ENCODE measurements around the gene SYT14. TPM values are rescaled to one million over a fixed set of nuclear protein-coding genes. Genes with fewer than 3 reads are reported as not detected.
A peak's percentile ranks its signal among the peaks of the same experiment; 100 is the strongest.

SYT14 gene
- total RNA-seq, 2 donors from 2014 or later, result 6.2 to 7.1 TPM

- WGBS, 2 experiments (ENCODE audit: insufficient coverage in 1 of 2, insufficient read length in 1 of 2), result 90 to 96% methylated on average over 2 of the region's 2 CpGs
- no peak overlapping the region for H3K4me3 Mint-ChIP-seq
- H3K27ac ChIP-seq (ENCODE audit: low read depth, low read length), result no peak overlapping the region
- H3K4me3 ChIP-seq (ENCODE audit: low read length), result no peak overlapping the region
- no peaks in the 10 kb centered on the region for H3K27me3 ChIP-seq (ENCODE audit: control insufficient read depth, insufficient read depth, low read length, poor library complexity, severe bottlenecking)
- H3K4me1 ChIP-seq (ENCODE audit: control insufficient read depth, insufficient read depth, low read length), result no peaks in the 10 kb centered on the region
- H3K4me1 Mint-ChIP-seq, result no peaks in the 10 kb centered on the region
- H3K9ac ChIP-seq (ENCODE audit: extremely low read depth, low read length, poor library complexity, severe bottlenecking), result no peak overlapping the region
- H3K27me3 Mint-ChIP-seq (ENCODE audit: insufficient read depth), result no peaks in the 10 kb centered on the region
- DNase-seq, result no peak
- TF ChIP-seq, protein P1, sequence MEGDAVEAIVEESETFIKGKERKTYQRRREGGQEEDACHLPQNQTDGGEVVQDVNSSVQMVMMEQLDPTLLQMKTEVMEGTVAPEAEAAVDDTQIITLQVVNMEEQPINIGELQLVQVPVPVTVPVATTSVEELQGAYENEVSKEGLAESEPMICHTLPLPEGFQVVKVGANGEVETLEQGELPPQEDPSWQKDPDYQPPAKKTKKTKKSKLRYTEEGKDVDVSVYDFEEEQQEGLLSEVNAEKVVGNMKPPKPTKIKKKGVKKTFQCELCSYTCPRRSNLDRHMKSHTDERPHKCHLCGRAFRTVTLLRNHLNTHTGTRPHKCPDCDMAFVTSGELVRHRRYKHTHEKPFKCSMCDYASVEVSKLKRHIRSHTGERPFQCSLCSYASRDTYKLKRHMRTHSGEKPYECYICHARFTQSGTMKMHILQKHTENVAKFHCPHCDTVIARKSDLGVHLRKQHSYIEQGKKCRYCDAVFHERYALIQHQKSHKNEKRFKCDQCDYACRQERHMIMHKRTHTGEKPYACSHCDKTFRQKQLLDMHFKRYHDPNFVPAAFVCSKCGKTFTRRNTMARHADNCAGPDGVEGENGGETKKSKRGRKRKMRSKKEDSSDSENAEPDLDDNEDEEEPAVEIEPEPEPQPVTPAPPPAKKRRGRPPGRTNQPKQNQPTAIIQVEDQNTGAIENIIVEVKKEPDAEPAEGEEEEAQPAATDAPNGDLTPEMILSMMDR (conservative IDR thresholded peaks at IDR 0.05), result no peak
- H3K9me3 Mint-ChIP-seq, result no peaks in the 10 kb centered on the region
- no peaks in the 10 kb centered on the region for H3K36me3 ChIP-seq (ENCODE audit: control insufficient read depth, insufficient read depth, low read length)
- no peaks in the 10 kb centered on the region for H3K36me3 Mint-ChIP-seq (ENCODE audit: low read depth)
- no peaks in the 10 kb centered on the region for H3K9me3 ChIP-seq (ENCODE audit: control insufficient read depth, low read length)
- H3K27ac Mint-ChIP-seq, result no peak overlapping the region
Observed at GRCh38 chr1:210129759-210130158, 191.7 kb downstream of the SYT14 start.

DNA sequence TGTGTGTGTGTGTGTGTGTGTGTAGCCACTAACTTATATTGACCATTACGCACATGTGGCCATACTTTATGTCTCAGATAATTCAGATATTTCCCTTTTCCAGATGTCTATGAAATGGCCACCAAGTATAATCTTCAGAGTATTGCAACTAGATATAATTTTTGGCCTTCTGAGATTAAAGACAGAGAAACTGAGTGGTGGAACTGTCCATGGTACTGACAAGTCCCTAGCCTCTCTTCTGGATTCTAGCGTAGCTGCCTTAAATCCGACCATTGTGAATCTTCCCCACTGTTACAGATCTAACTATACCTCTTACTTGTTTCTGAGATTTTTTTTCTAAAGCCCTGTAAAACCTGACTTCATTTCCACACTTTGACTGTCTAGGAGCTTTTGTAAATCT is 194.6 kb downstream of the SYT14 start:
- no peaks in the 10 kb centered on the region for H3K9me3 ChIP-seq (ENCODE audit: control insufficient read depth, low read length)
- H3K27me3 Mint-ChIP-seq (ENCODE audit: insufficient read depth), result no peaks in the 10 kb centered on the region
- H3K4me1 Mint-ChIP-seq, result no peaks in the 10 kb centered on the region
- H3K27me3 ChIP-seq (ENCODE audit: control insufficient read depth, insufficient read depth, low read length, poor library complexity, severe bottlenecking), result no peaks in the 10 kb centered on the region
- H3K9ac ChIP-seq (ENCODE audit: extremely low read depth, low read length, poor library complexity, severe bottlenecking), result no peak overlapping the region
- no peak overlapping the region for H3K27ac ChIP-seq (ENCODE audit: low read depth, low read length)
- H3K4me3 Mint-ChIP-seq, result no peak overlapping the region
- no peaks in the 10 kb centered on the region for H3K36me3 Mint-ChIP-seq (ENCODE audit: low read depth)
- no peak overlapping the region for H3K4me3 ChIP-seq (ENCODE audit: low read length)
- DNase-seq, result peak; percentile 62
- WGBS, 2 experiments (ENCODE audit: insufficient coverage in 1 of 2, insufficient read length in 1 of 2), result 80 to 81% methylated on average over 2 to 3 of the region's 3 CpGs
- no peaks in the 10 kb centered on the region for H3K4me1 ChIP-seq (ENCODE audit: control insufficient read depth, insufficient read depth, low read length)
- TF ChIP-seq, protein P1 (conservative IDR thresholded peaks at IDR 0.05), result no peak
- no peaks in the 10 kb centered on the region for H3K36me3 ChIP-seq (ENCODE audit: control insufficient read depth, insufficient read depth, low read length)
- H3K9me3 Mint-ChIP-seq, result no peaks in the 10 kb centered on the region
- no peak overlapping the region for H3K27ac Mint-ChIP-seq

- no peak overlapping the region for H3K27ac ChIP-seq (ENCODE audit: low read depth, low read length)
- TF ChIP-seq, protein P1 (conservative IDR thresholded peaks at IDR 0.05), result peak; percentile 88
- H3K4me3 ChIP-seq (ENCODE audit: low read length), result no peak overlapping the region
- DNase-seq, result peak; percentile 86
- H3K4me1 ChIP-seq (ENCODE audit: control insufficient read depth, insufficient read depth, low read length), result no peaks in the 10 kb centered on the region
- Mint-ChIP-seq H3K27me3 (ENCODE audit: insufficient read depth) (no peaks in the 10 kb centered on the region), H3K4me1 (no peaks in the 10 kb centered on the region), H3K36me3 (ENCODE audit: low read depth) (peaks cover 5% of the 10 kb centered on the region), H3K27ac (no peak overlapping the region), H3K4me3 (no peak overlapping the region), H3K9me3 (peaks cover 17% of the 10 kb centered on the region)
- H3K36me3 ChIP-seq (ENCODE audit: control insufficient read depth, insufficient read depth, low read length), result no peaks in the 10 kb centered on the region
- WGBS, 2 experiments (ENCODE audit: insufficient coverage in 1 of 2, insufficient read length in 1 of 2), result 47% methylated on average over 2 of the region's 4 CpGs; no CpG with 5 or more reads in 1 of the 2 experiments
- no peak overlapping the region for H3K9ac ChIP-seq (ENCODE audit: extremely low read depth, low read length, poor library complexity, severe bottlenecking)
- H3K9me3 ChIP-seq (ENCODE audit: control insufficient read depth, low read length), result peaks cover 6% of the 10 kb centered on the region
- H3K27me3 ChIP-seq (ENCODE audit: control insufficient read depth, insufficient read depth, low read length, poor library complexity, severe bottlenecking), result no peaks in the 10 kb centered on the region
Observed at GRCh38 chr1:210143465-210144062, 205.5 kb downstream of the SYT14 start.
